GOT3 (cell line): ENCODE results near the gene GPR61.

Experiments
- DNase-seq: peaks from one replicate; lab custom pipeline; 2025; ENCODE audit warnings: mixed read lengths; lab: John Stamatoyannopoulos, UW

GPR61 gene, protein sequence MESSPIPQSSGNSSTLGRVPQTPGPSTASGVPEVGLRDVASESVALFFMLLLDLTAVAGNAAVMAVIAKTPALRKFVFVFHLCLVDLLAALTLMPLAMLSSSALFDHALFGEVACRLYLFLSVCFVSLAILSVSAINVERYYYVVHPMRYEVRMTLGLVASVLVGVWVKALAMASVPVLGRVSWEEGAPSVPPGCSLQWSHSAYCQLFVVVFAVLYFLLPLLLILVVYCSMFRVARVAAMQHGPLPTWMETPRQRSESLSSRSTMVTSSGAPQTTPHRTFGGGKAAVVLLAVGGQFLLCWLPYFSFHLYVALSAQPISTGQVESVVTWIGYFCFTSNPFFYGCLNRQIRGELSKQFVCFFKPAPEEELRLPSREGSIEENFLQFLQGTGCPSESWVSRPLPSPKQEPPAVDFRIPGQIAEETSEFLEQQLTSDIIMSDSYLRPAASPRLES

DNA sequence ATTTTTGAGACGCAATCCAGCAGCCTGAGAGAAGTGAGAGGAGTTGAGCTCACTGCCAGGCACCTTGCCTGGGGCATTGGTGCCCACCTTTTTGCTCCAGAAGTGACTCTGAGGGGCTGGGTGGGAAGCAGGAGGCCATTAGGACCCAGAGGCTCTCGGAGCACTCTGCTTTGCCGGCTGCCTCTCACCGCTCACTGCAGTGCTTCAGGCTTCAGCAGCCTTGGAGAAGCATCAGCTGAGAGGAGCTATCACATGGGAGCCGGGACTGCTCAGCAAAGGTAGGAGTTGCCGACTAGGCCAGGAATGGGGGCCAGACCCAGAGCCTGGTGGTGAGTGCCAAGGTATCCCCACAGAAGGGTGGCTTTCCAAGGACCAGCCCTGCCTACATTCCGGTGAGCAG is at the start of gene GPR61:
Gene GPR61, plus strand, starts transcription at position 197 of the 400 bp plus-strand sequence. CDS start 3,151 bp downstream, outside the sequence.
- no peak for DNase-seq

DNA sequence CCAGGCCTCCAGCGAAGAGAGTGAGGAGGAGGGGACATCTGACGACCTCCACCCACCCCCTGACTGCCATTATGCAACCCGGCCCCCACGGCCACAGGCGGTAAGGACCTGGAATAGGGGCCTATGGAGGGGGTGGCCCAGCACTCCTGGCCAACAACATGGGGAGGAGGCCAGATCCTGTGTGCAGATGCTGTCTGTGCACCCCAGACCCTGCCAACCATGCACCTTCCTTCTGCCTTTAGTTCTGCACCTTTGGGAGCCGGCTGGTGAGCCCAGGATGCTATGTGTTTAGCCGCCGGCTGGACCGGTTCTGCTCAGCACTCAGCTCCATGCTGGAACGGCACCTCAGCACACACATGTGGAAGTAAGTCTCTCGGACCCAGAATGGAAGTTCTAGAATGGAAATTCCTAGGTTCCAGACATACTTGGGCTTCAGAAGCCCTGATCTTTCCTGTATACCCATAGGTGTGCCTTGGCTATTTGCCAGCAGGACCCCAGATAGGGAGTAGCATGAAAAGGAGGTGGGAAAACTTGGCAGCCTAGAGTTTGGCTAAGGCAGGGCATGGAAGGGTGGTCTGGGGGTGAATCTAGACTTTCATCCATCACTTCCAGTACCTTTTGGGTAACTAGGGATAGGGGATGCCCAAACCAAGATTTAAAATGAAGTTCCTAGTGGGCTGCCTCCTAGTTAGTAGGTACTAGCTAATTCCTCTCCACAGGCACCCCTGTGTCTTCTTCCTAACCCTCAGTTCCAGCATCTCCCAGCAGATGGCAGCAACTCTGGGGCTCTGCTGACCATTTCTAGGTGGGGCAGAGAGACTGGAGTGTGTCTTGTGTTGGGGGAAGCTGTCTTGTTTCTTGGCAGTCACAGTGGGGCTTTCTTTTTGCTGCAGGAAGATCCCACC is 49.4 kb upstream of the GPR61 start:
- DNase-seq: no peak

DNA sequence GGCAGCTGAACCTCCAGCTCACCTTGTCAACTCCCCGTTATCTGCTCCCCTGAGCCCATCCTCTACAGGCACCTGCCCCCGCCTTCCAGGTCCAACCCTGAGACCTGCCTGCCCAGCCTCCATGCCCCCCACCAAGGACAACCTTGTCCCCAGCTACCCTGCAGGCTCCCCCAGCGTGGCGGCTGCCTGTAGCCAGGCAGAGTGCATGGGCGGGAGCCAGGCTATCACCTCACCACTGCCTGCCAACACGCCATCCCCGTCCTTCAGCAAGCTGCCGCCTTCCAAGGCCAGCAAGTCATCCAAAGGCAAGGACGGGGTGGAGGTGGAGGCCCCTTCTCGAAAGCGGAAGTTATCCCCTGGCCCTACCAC is 48.8 kb upstream of the GPR61 start:
- DNase-seq: no peak

DNA sequence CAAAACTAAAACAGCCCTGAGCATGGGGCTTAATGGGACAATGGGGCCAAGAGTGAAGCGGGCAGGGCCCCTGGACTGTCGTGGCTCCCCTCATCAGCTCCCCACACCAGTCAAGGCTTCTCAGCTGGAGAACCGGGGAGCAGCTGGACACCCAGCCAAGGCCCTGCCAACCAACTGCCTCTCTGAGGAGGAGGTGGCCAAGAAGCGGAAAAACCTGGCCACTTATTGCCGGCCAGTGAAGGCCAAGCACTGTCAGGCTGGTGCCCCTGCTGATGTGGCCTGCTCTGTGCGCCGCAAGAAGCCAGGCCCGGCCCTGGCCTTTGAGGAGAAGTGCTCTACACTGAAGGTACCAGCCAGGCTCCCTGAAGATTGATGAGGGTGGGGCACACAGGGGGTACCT is 48.3 kb upstream of the GPR61 start:
- DNase-seq: no peak

DNA sequence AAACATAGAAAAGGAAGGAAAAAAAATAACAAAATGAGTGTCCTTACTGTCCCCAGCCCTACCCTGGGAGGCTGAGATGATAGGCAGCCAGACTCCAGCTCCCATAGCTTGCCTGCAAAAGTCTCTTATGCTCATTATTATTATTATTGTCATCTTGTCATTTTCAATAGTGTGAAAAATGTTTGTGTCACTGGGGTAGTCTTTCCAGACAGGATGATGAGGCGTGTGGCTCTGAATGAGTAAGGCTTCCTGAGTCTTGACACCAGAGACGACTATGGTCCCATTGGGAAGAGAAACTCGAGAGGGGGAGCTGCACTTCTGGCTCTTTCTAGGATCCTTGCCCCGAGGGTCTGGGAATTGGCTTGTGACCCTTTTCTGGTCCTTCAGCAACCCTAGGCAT is 46.9 kb upstream of the GPR61 start:
- DNase-seq: no peak

DNA sequence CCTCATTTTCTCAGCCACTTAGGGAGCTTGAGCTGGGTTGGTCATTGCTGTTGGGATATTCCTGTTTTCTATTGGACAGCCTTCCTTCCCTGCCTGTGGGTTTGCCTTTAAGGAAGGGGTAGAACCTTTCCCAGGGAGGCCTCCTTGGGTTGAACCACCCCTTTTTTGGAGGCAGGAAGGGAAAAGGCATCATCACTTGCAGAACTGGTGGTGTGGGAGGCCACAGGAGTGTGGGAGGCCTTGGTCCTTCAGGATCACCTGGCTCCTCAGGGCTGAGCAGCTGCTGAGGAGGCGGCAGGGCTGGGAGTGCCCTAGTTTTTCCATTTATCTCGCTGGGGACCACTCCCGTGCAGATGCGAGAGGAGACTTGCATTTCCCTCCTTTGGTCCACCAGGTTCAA is 46.4 kb upstream of the GPR61 start:
- DNase-seq: no peak

DNA sequence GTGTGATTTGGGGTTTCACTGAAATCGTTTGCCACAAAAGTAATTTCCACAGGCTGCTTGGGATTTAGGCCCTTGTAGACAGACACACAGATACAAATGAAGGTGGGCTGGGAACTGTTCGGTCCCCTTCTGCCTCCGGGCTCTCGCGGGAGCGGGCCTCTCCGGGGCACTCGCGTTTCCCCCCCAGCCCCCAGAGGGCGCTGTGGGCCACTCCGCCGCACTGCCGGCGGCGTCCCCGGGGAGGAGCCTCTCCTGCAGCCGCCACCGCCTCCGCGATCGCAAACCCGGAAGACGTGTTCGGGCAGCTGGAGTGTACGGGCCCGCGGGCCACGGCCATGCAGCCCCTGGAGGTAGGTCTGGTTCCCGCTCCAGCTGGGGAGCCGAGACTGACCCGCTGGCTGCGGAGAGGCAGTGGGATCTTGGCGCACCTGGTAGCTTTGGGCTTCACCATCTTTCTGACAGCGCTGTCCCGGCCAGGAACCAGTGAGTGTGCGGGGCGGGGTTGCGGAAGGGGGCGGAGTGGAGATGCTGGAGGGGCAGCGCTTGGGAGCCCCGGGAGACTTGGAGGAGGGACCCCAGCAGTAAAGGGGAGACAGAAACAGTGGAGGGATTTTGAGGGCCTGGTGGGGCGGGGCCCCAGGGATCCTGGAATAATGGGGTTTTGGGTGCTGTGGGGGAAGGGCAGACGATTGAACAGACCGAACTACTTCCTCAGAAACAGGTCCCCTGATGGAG is 45.7 kb upstream of the GPR61 start, which contains the start of gene CYB561D1:
Gene CYB561D1, plus strand, starts transcription at position 290 of the 735 bp plus-strand sequence. Its CDS starts 46 bp downstream, at position 336.
- peak; percentile 49 for DNase-seq

DNA sequence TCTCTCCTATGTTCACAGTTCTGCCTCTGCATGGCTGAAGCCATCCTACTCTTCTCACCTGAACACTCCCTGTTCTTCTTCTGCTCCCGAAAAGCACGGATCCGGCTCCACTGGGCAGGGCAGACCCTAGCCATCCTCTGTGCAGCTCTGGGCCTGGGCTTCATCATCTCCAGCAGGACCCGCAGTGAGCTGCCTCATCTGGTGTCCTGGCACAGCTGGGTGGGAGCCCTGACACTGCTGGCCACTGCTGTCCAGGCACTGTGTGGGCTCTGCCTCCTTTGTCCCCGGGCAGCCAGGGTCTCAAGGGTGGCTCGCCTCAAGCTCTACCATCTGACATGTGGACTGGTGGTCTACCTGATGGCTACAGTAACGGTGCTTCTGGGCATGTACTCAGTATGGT is 43.9 kb upstream of the GPR61 start:
- DNase-seq: no peak

DNA sequence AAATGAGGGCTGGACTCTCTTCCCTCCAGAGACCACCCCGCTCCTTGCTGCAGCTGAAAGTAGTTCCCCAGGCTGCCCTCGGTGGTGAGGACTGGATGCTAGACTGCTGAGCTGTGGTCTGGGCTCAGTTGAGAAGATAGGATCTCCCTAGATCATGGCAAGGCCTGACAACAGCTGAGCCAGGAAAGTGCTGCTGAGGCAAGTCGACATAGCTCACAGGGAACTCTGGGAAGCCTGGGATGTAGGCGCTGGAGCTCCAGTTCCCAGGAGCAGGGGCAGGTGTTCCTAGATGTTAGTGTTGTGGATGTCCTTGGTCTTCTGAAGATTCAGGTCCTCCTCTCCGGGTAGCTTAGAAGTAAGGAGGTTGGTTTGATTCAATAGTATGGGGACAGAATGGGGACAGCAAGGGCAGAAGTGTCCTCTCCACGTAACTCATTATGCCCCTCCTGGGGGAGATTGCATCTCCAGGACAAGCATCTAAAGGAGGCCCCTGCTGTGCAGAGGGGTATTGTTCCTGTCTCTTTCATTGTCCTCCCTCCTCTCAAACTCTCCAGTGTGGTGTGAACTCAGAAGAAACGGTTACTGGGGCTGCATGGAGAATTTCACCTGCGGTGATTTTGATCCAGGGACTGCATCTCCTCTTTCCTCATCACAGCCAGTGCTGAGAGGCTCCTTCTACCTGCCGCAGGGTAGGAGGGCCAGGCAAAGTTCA is 42.1 kb upstream of the GPR61 start:
- no peak for DNase-seq

DNA sequence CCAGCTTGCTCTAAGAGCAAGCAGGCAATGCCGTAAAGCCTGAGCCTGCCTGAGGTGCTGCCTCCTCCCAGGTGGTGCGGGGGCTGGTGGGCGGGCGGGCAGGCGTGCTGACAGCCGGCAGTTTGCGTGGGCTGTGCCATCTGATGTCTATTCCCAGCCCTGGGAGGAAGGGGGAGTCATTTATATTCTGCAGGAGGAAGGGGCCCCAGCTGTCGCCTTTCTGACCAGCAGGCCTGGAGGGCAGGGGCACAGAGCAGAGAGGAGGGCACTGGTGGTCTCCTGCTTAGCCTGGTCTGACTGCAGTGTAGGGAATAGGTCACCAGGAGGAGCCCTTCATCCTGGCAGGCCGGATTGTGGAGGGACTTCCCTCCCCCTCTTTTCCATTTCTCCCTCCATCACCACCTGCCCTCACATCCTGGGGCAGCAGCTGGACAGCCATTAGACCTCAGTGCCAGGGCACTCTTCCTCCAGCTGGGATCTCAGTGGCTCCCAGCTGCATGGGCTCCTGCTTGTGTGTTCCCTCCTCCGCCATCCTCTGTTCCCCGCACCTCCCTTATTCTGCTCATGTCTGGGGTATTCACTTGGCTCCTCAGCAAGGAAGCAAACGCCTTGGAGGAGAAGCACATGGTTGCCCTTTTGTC is 41.4 kb upstream of the GPR61 start:
- no peak for DNase-seq

DNA sequence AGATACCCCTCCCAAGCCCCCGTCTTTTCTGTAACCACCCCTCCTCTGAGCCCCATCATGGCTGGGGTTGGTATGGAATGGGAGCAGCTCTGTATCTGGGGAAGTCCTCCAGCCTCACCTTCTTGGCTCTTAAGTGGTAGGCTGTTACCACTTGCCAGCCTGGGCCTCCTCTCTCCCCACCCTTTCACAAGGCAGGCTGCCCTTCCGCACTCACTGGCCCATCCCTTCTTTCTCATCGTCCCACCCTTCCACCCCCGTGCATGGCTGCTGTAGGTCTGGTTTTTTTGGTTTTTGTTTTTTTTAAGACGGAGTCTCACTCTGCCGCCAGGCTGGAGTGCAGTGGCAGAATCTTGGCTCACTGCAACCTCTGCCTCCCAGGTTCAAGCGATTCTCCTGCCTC is 40.6 kb upstream of the GPR61 start:
- DNase-seq: no peak

DNA sequence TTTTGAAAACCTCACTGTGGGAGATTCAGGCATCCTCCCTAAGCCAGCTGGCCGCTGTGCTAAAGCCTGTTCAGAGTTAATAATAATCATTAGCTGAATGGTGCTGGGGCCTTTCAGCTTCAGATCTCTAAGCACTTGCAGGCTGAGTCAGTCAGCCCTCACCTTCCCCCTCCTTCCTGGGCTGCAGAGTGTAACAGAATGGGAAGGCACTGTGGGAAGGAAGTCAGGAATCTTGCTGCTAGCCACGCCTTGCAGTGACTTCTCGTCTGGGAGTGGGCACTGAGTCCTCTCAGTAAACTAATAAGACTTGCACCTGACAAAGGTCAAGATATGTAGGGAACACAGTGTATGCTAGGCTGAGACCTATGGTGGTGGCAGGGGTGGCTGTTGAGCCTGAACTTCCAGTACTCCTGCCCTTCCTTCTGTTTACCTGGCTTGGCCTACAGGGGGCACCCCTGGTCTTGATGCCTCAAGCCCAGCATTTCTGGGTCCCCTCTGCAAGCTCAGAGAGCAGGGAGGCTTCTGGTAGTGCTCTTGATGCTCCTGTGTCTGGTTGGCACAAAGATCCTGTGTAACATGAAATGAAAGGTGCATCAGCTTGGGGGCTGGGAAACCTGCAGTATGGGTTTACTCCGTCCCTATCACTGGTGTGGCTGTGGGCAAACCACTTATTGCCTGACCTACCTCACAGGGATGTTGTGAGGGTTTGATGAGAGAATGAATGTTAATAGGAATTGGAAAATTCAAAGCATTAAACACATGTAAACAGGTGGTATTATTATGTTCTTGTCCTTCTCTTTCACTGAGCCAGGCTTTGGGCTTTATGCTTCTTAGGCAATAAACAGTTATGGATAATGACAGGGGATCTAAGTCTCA is 39.8 kb upstream of the GPR61 start:
- no peak for DNase-seq

DNA sequence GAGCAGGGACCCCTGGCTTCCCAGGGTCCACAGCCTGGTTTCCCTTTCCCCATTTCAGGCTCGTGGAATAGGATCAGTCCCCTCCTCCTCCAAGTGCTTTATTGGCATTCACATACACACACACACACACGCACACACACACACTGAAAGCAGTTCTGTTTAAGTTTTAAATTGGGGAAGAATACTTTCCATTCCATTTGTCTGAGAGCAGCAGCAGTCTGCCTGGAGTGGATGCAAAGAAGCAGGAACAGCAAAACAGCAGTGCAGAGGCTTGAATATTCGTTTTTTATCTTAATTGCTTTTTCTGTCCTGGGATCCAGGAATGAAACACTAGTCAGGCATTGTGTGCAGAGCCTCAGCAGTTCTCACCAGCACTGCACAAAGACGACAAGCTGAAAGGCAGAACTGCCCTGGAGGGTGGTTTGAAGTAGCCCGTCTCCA is 38.7 kb upstream of the GPR61 start:
- no peak for DNase-seq

DNA sequence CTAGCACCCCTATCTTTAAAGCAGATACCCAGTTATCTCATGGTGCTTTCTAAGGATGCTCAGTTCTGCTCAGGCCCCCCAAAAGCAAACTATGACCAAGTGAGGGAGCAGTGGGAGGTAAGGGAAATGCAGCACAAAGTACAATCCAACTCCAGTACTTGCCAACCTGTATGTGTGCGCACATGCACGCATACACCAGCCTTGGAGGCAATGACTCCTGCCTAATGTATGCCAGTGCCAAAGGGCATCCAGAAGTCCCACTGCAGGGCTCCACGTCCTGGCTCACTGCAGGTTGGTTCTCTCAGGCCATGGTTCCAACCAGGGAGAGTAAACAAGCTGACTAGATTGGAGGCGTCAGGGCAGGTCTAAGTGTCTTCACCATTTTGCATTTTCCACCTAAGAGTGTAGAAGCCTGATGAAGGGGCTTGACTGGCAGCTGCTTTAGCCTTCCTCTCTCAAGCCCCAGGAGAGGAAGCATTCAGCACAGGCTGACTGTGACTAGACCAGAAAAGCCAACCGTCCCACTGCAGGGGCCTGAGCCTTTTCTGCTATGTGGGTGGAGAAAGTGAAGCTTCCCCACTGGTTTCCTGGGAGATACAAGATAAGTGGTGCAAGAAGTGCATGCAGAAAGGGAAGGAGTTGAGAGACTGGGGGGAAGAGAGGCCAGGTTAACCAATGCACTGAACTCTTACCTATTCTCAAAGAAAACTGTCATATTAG is 37.9 kb upstream of the GPR61 start:
- DNase-seq: no peak

DNA sequence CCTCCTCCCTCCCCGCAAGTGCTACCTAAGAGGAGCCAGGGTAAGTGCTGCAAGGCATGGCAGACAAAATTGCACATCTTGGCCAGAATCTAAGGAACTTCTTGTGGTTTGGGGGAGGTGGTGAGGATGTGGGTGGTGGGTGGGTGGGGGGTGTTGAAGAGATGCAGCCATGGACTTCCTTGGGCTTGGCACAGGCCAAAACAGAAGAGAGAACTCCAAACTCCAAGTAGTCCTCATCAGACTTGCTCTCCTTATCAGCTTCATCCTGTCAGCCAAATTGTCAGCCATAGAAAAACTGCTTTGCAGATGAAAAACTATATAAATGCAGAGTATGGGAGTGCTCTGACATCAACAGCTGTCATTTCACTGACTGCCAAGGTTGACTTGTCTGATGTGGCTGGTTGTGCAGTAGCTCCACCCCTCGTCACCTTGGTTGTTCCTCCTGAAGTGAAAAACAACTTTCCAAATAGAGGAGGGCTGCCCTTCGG is 37.3 kb upstream of the GPR61 start:
- no peak for DNase-seq

DNA sequence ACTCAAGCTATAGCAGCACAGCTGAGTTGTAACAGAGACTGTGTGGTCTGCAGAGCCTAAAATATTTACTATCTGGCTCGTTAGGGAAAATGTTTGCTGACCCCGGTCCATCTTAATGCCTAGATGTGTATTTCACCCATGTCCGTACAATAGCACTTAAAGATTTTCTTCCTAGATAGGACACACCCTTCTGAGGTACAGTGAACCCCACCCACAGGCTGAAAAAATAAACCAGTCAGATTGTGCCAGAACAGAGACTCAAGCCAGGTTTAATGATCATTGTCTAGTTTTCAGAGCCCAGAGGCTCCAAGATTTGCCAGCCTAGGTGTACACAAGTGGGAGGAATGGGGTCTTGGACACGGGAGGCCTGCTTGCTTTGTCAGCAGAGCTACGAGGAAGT is 35.7 kb upstream of the GPR61 start:
- no peak for DNase-seq

DNA sequence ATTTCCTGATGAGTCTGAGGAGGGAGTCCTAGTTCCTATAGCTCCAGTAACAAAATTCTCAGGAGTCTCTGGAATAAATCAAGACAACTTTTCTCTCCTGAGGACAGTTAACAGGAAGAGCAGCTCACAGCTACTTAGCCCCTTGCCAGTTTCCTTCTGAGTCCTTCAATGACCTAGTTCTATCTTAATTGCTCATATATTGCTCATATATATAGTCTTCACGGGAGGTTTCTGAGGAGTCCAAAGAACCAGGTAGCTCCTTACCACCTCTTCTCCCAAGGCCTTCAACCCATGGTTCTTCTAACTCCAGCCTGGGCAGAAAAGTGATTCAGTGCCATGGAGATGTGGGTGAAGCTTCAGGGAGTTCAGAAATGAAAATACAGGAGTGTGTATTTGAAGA is 34.7 kb upstream of the GPR61 start:
- DNase-seq: no peak

DNA sequence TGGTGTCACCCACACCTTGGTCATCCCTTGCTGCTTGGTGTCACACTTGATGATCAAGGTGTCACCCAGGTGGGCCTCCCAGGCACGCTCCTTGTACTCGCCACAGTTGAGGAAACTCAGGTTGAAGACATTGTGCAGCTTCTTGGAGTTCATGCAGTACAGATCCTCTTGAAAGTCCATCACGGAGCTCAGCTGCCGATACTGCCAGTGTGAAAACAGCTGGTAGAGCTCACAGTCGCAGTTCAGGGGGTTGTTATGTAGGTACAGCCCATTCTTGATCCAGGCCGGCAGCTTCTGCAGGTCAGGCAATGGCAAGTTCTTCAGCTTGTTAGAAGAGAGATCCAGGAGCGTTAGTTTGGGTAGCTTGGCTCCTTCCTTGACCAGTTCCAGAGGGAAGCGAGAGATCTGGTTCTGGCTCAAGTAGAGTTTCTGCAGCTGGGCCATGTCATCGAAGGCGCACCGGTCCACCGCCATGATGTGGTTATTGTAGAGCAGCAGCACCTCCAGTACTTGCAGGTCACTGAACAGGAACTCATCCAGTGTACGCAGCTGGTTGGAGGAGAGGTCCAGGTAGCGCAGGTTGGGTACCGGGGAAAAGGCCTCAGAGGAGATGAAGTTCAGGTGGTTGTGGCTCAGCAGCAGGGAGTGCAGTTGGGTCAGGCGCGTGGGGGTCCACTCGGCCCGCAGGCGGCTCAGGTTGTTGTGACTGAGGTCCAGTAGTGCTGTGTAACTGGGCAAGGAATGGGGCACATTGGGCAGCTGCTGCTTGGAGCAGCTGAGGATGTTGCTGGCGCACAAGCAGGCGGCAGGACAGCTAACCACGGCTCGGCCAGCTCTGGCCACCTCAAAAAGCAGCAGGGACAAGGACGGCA is 31.4 kb upstream of the GPR61 start:
- no peak for DNase-seq
